ENCODE data around the gene DSCAML1. TPM values are rescaled to one million over a fixed set of nuclear protein-coding genes. Genes with fewer than 3 reads are reported as not detected.
"Not testable (repeated sequence)": the region's sequence is repeated elsewhere in the genome, so short reads cannot be mapped to it uniquely, and the experiment has no call there.

The DSCAML1 gene
- polyA plus RNA-seq, 1 donor: 2.8 TPM

DNA sequence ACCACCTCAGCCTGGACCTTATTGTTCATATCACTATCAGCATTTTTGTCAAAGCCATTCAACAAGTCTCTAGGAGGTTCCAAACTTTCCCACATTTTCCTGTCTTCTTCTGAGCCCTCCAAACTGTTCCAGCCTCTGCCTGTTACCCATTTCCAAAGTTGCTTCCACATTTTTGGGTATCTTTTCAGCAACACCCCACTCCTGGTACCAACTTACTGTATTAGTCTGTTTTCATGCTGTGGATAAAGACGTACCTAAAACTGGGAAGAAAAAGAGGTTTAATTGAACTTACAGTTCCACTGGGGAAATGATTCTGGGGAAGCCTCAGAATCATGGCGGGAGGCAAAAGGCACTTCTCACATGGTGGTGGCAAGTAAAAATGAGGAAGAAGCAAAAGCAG is 391.1 kb downstream of the DSCAML1 start:
- not testable (repeated sequence) for DNase-seq

DNA sequence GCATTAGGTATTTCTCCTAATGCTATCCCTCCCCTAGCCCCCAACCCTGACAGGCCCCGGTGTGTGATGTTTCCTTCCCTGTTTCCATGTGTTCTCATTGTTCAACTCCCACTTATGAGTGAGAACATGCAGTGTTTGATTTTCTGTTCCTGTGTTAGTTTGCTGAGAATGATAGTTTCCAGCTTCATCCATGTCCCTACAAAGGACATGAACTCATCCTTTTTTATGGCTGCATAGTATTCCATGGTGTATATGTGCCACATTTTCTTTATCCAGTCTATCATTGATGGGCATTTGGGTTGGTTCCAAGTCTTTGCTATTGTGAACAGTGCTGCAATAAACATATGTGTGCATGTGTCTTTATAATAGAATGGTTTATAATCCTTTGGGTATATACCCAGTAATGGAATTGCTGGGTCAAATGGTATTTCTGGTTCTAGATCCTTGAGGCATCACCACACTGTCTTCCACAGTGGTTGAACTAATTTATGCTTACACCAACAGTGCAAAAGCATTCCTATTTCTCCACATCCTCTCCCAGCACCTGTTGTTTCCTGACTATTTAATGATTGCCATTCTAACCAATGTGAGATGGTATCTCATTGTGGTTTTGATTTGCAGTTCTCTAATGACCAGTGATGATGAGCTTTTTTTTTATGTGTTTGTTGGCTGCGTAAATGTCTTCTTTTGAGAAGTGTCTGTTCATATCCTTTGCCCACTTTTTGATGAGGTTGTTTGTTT is 397.7 kb downstream of the DSCAML1 start:
- DNase-seq: not testable (repeated sequence)

DNA sequence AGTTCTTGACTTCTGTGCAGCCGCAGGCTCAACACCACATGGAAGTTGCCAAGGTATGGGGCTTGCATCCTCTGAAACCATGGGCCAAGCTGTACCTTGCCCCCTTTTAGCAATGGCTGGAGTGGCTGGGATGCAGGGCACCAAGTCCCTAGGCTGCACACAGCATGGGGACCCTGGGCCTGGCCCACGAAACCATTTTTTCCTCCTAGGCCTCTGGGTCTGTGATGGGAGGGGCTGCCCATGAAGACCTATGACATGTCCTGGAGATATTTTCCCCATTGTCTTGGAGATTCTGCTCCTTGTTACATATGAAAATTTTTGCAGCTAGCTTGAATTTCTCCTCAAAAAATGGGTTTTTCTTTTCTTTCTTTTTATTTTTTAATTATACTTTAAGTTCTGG is 398.4 kb downstream of the DSCAML1 start:
- DNase-seq: not testable (repeated sequence)

DNA sequence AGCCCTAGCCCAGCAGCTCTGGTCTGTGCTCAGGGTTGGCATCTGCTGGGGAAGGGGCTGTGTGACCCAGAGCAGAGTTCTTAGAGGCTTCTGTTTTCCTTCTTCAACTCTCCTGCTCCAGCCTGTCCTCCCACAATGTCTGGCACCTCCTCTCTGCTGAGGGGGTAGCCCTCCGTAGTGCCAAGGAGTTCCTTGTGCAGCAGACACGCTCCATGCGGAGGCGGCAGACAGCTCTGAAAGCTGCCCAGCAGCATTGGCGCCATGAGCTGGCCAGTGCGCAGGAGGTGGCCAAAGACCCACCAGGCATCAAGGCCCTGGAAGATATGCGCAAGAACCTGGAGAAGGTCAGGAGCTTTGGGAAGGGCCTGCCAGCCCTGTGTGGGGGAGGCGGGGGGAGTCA is 400.0 kb downstream of the DSCAML1 start:
- no peak for DNase-seq

DNA sequence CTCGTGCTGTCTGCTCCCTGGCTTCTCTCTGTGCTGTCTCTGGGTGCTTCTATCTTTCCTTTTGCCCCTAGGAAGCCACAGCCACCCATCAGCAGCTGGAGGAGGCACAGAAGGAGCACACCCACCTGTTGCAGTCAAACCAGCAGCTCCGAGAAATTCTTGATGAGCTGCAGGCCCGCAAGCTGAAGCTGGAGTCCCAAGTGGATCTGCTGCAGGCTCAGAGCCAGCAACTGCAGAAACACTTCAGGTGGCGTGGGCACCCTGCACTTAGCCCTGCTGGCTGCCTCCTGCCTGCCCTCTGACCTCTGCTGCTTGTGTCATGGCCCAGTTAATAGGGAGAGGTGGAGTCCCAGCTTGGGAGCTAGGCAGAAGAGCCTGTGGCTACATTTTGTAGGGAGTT is 401.5 kb downstream of the DSCAML1 start:
- DNase-seq: no peak

DNA sequence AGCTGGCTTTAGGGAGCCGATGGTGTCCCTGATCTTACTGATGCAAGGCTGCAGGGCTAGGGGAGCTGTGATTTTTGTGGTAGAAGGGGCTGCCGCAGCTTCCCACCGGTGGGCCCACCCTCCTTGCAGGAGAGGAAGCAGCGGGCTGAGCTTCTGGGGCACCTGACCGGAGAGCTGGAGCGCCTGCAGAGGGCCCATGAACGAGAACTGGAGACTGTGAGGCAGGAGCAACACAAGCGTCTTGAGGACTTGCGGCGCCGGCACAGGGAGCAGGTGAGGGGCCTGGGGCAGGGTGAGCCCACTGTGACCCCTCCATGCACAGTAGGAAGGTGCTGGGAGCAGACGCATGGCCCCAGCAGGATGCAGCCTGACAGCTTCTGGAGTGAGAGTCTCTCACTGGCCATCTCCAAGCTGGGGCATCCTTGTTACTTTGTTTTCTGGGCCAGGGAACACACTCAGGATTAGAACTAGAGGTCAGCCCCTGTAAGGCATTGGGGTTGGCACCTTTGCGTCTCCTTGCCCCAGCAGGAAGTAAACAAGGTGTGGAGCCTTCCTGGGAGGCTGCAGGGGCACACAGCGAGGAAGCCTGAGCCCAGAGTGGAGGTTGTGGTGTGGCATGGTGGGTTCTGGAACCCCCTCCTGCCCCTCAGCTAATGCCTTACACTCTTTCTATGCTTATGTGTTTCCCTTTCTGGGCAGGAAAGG is 402.6 kb downstream of the DSCAML1 start:
- no peak for DNase-seq

DNA sequence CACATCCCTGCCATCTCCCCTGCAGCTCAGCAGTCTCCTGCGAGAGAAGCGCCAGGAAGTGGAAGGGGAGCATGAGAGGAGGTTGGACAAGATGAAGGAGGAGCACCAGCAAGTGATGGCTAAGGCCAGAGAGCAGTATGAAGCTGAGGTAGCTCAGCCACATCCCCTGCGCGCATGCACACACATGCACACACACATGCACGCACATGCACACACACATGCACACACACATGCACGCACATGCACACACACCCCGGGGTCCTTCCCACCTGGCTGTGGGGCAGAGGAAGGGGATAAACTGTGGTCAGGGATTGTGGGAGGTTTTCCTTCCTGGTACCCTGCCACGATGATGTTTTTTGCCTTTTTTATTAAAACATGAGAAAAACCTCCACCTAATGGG is 404.0 kb downstream of the DSCAML1 start:
- DNase-seq: no peak

DNA sequence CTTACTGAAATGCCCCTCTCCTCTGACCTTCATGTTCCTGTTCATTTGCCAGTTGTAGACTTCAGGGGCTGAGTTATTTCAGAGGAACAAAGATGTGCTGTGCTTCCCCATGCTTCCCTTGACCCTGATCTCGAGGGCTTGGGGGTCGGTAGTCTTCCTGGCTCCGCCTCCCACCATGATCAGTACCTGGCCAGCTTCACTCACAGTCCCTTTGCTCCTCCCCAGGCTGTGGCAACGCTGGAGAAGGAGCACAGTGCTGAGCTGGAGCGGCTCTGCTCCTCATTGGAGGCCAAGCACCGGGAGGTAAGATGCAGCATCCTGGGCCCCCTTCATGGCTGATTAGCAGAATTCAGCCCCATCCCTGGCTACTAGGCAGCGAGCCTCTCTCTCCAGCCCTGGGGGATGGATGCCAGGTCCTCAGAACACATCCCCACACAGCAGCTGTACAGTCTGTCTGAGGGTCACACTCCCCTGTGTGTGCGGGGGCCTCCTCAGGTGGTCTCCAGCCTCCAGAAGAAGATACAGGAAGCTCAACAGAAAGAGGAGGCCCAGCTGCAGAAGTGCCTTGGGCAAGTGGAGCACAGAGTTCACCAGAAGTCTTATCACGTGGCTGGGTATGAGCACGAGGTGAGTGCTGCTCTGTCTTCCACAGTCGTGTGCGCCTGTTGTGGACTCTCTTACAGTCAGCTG is 404.9 kb downstream of the DSCAML1 start:
- DNase-seq: no peak

DNA sequence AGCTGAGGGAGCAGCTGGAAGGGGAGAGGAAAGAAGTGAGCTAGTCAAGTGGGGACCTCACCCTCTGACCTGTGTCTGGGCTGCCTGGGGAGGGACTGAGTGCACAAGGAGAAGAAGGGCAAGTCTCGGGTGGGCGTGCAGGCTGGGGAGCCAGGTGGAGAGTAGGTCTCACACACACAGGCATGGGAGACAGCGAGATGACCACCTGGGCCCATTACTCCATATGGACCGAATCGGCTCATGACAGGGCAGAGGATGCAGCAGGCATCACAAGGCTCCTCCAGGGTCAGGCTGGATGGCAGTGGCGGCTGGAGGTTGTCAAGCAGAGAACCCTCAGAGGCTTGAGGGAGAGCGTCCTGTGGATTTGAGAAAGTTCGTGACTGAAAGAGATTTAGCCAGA is 405.8 kb downstream of the DSCAML1 start:
- no peak for DNase-seq

DNA sequence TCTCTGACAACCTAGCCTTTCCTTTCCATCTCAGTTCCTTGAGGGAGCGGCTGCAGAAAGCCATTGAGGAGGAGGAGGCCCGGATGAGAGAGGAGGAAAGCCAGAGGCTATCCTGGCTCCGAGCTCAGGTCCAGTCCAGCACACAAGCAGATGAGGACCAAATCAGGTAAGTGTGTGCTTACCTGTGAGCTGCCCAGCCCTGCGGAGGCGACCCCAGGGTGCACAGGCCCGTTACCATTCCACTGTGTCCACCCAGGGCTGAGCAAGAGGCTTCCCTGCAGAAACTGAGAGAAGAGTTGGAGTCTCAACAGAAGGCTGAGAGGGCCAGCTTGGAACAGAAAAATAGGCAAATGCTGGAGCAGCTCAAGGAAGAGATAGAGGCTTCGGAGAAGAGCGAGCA is 406.3 kb downstream of the DSCAML1 start:
- no peak for DNase-seq

DNA sequence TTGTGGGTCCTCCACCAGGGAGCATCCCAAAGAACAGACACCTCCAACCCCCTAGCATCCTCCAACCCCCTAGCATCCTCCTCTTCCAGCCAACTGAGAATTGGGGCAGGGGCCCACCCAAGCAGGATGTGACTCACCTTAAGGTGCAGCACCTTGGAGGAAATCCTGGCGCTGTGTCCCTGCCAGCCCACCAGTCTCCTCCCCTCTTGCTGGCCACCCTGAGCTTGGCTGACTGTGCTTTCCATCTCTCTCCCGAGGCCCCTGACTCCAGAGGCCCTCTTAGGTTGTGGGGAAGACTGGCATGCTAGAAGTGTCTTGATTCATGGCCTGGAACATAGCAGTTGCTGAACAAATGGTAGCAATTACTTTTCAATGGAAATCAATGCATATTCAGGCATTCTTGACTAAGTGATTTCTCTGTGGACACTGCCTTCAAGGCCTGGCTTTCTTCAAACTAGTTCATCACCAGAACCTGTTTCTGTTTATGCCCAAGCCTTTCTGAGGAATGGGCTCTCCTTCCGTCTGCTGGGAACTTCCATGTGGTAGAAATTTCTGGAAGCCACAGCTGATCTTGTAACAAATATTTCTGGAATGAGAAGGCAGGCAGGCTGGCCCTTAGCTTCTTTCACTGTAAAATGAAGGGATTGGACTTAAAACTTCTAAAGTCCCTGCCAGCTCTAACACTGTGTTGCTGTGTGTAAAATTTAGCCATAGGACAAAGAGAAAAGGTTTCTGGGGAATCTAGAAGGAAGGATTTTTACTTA is 408.8 kb downstream of the DSCAML1 start:
- DNase-seq: no peak

DNA sequence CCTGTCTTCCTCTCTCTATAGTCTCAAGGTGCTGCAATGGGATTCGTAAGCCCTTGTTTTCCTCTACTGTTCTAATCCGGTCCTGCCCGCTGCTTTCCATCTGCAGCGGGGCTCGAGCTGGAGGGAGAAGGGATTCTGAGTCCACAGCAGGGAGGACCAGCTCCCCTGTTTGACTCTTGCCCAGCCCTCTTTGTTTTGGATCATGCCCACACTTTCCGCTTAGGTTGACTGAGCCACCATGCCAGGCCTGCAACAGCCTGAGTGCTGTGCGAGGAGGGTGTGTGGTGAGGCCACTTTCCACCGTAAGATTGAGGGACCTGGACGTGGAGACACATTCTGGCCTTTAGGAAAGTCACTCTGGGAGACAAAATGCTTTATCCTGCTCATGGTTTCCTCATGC is 411.1 kb downstream of the DSCAML1 start:
- DNase-seq: no peak

DNA sequence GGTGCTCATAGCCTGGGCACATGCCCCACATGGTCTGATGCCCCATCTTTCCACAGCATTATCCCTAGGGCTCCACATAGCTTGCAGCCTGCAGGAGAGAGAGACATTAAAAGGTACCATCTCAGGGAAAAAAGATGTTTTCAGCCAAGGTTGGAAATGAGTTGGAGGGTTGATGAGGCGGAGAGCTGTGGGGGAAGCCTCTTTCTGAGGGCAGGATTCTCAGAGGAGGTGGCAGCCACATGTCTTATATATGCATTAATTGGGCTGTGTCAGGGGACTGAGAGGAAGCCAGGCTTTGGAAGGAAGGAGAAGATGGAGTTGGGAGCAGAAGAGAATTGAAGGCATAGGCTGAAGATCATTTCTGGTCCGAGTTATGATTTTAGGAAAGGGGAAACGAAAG is 411.5 kb downstream of the DSCAML1 start:
- DNase-seq: no peak

DNA sequence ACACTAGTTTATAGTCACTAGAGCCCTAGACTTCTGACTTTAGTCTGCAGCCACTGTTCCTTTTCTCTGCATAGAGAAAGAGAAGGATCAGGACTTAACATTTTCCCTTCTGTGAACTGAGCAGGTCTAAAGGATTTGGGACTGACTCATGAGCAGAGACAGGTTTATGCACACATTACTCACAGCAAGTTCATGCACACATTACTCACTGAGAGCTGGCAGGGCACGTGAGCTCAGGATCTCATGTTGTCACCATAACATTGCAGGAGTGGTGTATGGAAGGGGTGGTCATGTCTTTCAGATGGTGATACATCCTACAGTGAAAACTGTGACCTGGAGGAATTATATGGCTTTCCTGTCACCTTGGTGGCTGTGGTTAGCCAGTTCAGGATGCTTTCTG is 413.0 kb downstream of the DSCAML1 start:
- DNase-seq: no peak

DNA sequence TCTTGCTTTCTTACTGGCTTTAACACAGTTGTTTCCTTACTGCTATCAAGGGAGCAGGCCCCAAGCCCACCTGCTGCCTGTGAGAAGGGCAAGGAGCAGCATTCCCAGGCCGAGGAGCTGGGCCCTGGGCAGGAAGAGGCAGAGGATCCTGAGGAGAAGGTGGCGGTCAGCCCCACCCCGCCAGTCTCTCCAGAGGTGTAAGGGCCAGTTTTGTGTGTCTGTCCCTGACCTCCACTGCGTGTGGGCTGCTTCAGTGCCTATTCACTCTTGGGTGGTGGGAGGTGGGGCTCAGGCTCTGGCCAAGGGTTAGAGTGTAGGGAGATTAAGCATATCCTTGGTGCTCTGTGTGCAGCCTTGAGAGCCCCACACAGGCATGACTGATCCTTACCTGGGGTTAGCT is 414.3 kb downstream of the DSCAML1 start:
- DNase-seq: no peak

DNA sequence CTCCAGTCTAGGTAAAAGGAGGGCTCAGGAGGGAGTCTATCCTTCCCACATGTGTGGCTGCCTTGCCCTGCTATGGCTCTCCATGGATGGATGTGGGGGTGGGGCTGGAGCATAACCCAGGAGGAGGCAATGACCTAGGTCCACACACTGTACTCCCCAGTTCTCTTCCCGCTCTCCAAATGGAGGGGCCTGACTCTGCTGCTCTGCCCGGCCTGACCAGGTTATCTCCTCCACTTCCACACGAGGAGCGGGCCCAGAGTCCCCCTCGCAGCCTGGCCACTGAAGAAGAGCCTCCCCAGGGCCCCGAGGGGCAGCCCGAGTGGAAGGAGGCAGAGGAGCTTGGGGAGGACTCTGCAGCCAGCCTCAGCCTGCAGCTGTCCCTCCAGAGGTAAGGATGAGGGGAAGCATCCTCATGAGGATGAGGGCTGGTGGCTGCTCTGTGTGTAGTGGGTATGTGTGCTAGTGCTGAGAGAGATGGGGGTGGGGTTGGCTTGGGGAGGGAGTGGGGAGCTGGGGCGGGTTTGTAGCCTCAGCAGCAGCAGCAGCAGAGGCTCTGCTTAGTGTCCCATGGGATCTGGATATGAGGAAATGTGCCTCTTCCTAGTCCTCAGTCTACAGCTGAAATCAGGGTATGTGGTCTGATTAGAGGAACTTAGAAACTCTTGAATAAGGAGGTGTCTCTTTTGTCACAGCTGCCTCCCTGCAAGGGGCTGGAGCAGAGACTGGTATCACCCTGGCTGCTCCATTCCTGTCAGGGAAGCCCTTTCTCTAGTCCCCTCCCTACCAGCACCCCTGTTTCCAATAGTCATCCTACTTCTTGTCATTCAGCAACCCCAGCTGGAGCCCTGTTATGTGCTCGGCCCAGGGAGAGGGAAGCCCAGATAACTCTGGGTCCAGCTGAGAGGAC is 415.3 kb downstream of the DSCAML1 start:
- no peak for DNase-seq

DNA sequence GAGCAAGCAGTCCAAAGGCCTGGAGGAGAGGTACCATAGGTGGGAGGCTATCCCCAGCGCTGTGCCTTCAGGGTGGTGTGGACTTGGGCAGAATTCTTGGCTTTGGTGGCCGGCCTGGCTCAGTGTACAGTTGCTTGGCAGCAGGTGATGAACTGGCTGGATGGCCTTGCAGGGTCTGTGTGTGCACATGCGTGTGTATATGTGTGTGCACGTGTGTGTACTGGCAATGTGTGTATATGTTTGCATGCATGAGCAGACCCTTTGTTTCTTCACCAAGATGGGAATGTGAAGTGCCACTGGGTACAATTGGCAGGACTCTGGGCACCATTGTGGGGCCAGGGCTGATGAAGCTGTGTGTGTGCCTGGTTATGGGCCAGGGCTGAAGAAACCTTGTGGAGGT is 416.3 kb downstream of the DSCAML1 start:
- no peak for DNase-seq

DNA sequence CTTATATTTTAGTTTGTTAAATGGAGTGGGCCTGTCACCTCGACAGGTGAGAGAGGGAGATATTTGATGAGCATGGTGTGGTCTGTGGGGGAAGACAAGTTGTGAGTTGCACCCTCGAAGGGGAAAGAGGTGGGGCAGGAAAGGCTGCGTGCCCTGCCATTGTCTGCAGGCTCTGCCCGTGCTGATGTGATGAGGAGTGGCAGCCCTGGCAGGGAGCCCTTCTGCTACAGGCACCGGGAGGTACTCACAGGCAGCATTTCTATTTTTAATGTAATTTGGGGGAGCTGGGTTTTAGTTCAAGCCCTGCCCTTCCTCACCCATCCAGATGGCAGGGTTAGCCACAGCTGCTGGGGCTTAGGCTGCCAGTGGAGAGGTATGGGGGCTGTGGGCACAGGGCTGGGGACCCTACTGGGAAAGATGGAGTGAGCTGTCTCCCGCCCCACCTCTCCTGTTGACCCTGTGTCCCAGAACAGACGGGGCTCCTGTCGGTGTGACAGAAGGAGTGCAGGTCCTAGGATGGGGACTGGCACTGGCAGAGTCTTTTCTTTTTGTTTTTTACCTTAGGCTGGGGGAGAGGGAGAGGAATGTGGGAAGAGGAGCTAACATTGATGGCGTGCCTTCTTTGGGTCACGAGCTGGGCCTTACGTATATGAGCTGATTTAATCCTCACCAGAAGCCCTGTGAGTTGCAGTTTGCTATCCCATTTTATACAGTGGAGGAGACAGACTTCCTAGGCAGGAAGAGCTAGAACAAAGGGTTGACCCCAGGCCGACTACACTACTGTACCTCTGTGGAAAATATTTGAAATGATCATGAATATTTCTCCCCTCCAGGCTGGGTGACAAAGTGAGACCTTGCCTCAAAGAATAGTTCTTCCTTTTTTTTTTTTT is 417.8 kb downstream of the DSCAML1 start:
- DNase-seq: no peak

All from left kidney (tissue), 2 donors.